HepG2 (cell line): ENCODE data around the gene LRRC25. TPM values are rescaled to one million over a fixed set of nuclear protein-coding genes. Genes with fewer than 3 reads are reported as not detected.

Source experiments
- BCL3 ChIP-seq: sonication (generic); formaldehyde crosslinking; IDR thresholded peaks from 2 replicates; pipeline ENCODE4 v1.5.1; 2020; ENCODE audit warnings: mild to moderate bottlenecking, missing genetic modification reagents, moderate library complexity
- BHLHE40 ChIP-seq: IDR thresholded peaks from 2 replicates; pipeline ENCODE4 v1.6.1; 2011; ENCODE audit warnings: low read length, improper control_type of control experiment
- DMAP1 ChIP-seq: IDR thresholded peaks from 2 replicates; pipeline ENCODE4 v1.6.1; 2016
- GATAD2A ChIP-seq: IDR thresholded peaks from 2 replicates; pipeline ENCODE4 v1.6.1; 2016
- MAFF ChIP-seq: IDR thresholded peaks from 2 replicates; pipeline ENCODE4 v1.6.1; 2011; ENCODE audit warnings: low read depth, low read length, improper control_type of control experiment
- MXD1 ChIP-seq: sonication (generic); formaldehyde crosslinking; IDR thresholded peaks from 2 replicates; pipeline ENCODE4 v1.4.0; 2020; ENCODE audit warnings: mild to moderate bottlenecking, missing genetic modification reagents
- PAWR ChIP-seq: sonication (generic); formaldehyde crosslinking; IDR thresholded peaks from 2 replicates; pipeline ENCODE4 v1.4.0; 2020; ENCODE audit warnings: missing genetic modification reagents, mild to moderate bottlenecking, borderline replicate concordance
- RCOR2 ChIP-seq: IDR thresholded peaks from 2 replicates; pipeline ENCODE4 v1.6.1; 2016; ENCODE audit warnings: missing biosample characterization, missing genetic modification reagents
- SIX4 ChIP-seq: sonication (generic); formaldehyde crosslinking; IDR thresholded peaks from 2 replicates; pipeline ENCODE4 v1.4.0; 2020; ENCODE audit warnings: missing genetic modification reagents
- SNAPC4 ChIP-seq: sonication (generic); formaldehyde crosslinking; IDR thresholded peaks from 2 replicates; pipeline ENCODE4 v1.4.0; 2020; ENCODE audit warnings: mild to moderate bottlenecking, missing genetic modification reagents
- SRSF1 ChIP-seq: fragments of 200-400 bp; formaldehyde crosslinking; optimal IDR thresholded peaks from 2 replicates; pipeline ENCODE3; 2017; ENCODE audit warnings: mild to moderate bottlenecking, low read depth, low read length, moderate library complexity
- TRIM24 ChIP-seq: sonication (generic); formaldehyde crosslinking; IDR thresholded peaks from 2 replicates; pipeline ENCODE4 v1.8.0; 2022; ENCODE audit warnings: mild to moderate bottlenecking, missing genetic modification reagents
- WIZ ChIP-seq: sonication (generic); formaldehyde crosslinking; IDR thresholded peaks from 2 replicates; pipeline ENCODE4 v1.5.1; 2020; ENCODE audit warnings: mild to moderate bottlenecking, missing genetic modification reagents
- ZMAT5 ChIP-seq: sonication (generic); formaldehyde crosslinking; IDR thresholded peaks from 2 replicates; pipeline ENCODE4 v1.5.0; 2020; ENCODE audit warnings: mild to moderate bottlenecking, low read depth, missing genetic modification reagents, borderline replicate concordance
- ZNF337 ChIP-seq: sonication (generic); formaldehyde crosslinking; IDR thresholded peaks from 2 replicates; pipeline ENCODE4 v1.5.1; 2020; ENCODE audit warnings: missing genetic modification reagents, low read depth, mild to moderate bottlenecking, borderline replicate concordance
- ZNF431 ChIP-seq: sonication (generic); formaldehyde crosslinking; IDR thresholded peaks from 2 replicates; pipeline ENCODE4 v1.9.0; 2022; ENCODE audit warnings: missing genetic modification reagents, low read depth, mild to moderate bottlenecking, borderline replicate concordance
- ZNF615 ChIP-seq: sonication (generic); formaldehyde crosslinking; IDR thresholded peaks from 2 replicates; pipeline ENCODE4 v1.5.0; 2020; ENCODE audit warnings: mild to moderate bottlenecking, missing genetic modification reagents, borderline replicate concordance
- ZNF749 ChIP-seq: sonication (generic); formaldehyde crosslinking; IDR thresholded peaks from 2 replicates; pipeline ENCODE4 v1.8.0; 2022; ENCODE audit warnings: mild to moderate bottlenecking, missing genetic modification reagents, moderate library complexity, borderline replicate concordance
- ZSCAN5A ChIP-seq: sonication (generic); formaldehyde crosslinking; IDR thresholded peaks from 2 replicates; pipeline ENCODE4 v1.8.0; 2022; ENCODE audit warnings: mild to moderate bottlenecking, missing genetic modification reagents, borderline replicate concordance
- polyA plus RNA-seq, 8 experiments: library from polyadenylated mRNA; depleted of rRNA in 3 of 8; stranded (reverse) in 7 of 8; unstranded in 1 of 8; fragments of >200 nt; fragmentation: Illumina TruSeq in 4 of 8; extraction: Trizol in 4 of 8; gene quantifications; 2 replicates each; pipeline versions ENCODE4 v1.2.1 to v1.2.3, GENCODE V29; 2011 to 2016; ENCODE audit warnings: low read depth in 4 of 8, missing spikeins in 1 of 8, mixed read lengths in 1 of 8; ENCODE audit not compliant: insufficient read depth in 1 of 8
- total RNA-seq, 5 experiments: library from RNA; depleted of rRNA; stranded (reverse); fragments of >200 nt; fragmentation: Illumina TruSeq; extraction: Trizol; gene quantifications; 2 replicates each; pipeline ENCODE4 v1.2.3, GENCODE V29; 2016; ENCODE audit warnings: low read depth in 1 of 5

Gene LRRC25
- total and polyA plus RNA-seq, 2 of the 13 experiments (the other 11 are each of a cell fraction or from before 2014, with no cell fraction given), result 0.13 to 0.53 TPM

GRCh38 chr19:18373892-18374629 lies 23.4 kb downstream of the LRRC25 start (continued):
- TF ChIP-seq SNAPC4 (CRISPR knock-in tag) (peak; percentile 67; the same call in 1 of the 2 replicates), WIZ (CRISPR knock-in tag) (peak; percentile 72; the same call in 1 of the 2 replicates), DMAP1 (CRISPR knock-in tag) (peak; percentile 69), ZNF431 (peak; percentile 84; the same call in 1 of the 2 replicates), GATAD2A (CRISPR knock-in tag) (peak; percentile 76), SIX4 (peak; percentile 37; the same call in 1 of the 2 replicates), BHLHE40 (peak; percentile 83), ZNF749 (CRISPR knock-in tag) (0 out of 2 replicates have a peak, but pooled peaks have one; percentile 61), TRIM24 (CRISPR knock-in tag) (0 out of 2 replicates have a peak, but pooled peaks have one; percentile 20), ZNF337 (CRISPR knock-in tag) (no peak), MXD1 (peak; percentile 80), SRSF1 (no peak), PAWR (no peak), RCOR2 (CRISPR knock-in tag) (peak; percentile 42; the same call in 1 of the 2 replicates), BCL3 (CRISPR knock-in tag) (no peak), MAFF (peak; percentile 9; the same call in 1 of the 2 replicates), ZSCAN5A (CRISPR knock-in tag) (peak; percentile 65; the same call in 1 of the 2 replicates), ZNF615 (CRISPR knock-in tag) (no peak), ZMAT5 (no peak)
